ENCODE measurements around the gene ZBP1.

Gene ZBP1

DNA sequence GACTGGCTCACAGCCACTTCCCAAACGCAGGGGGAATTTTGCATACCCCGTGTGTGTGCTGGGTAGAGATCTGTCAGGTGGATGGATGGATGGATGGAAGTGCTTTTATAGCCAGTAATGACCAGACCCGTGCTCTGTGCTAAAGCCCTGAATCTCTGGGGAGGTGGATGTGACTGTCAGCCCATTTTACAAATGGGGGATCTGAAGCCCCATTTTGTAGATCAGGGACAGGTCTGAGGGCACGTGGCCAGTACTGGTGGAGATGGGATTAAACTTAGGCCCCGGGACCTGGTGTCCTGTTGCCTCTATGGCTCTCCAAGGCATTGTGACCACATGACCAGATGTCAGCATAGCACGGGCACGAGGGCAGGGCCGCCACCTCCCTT is 38.2 kb upstream of the ZBP1 start:
- DNase-seq, result no peak

DNA sequence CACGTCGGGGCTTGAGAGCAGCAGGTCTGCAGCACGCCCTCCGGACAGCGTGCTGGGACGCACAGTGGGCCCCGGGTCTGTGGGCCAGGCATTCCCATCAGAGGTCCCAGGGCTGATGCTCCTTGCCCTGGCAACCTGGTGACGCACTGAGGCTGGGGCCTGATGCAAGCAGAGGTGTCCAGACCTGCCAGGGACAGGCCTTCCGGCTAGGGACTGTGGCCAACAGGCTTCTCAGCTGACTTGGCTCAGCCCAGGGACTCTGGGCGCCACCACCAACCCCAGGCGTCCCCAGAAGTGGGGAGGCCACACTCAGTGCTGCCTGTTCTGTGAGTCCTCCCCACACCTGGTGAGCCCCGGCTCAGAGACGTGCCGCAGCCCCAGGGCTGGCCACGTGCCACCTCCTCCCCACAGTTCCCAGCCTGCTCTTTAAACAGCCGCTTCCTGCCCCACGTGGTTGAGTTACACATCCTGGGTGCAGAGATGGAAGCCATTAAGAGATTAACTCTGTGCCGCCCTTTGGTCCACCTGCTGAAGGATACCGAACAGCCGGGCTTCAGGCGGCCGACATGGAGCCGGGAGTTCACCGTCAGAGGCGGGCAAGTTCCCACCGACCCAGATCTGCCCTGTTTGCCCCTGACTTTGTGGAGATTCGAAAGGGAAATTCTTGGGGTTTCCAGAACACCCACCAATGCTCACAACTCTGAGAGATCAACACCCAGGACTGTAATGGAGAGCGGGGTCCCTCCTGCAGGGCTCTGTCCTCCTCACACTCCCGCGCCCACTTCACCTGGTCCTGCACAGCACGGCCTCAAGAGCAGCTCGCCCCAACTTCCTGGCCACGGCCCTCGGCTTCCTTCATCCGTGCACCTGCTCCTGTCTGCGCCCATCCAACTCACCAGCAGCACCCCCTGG is 37.6 kb upstream of the ZBP1 start:
- DNase-seq, result peak; percentile 84

DNA sequence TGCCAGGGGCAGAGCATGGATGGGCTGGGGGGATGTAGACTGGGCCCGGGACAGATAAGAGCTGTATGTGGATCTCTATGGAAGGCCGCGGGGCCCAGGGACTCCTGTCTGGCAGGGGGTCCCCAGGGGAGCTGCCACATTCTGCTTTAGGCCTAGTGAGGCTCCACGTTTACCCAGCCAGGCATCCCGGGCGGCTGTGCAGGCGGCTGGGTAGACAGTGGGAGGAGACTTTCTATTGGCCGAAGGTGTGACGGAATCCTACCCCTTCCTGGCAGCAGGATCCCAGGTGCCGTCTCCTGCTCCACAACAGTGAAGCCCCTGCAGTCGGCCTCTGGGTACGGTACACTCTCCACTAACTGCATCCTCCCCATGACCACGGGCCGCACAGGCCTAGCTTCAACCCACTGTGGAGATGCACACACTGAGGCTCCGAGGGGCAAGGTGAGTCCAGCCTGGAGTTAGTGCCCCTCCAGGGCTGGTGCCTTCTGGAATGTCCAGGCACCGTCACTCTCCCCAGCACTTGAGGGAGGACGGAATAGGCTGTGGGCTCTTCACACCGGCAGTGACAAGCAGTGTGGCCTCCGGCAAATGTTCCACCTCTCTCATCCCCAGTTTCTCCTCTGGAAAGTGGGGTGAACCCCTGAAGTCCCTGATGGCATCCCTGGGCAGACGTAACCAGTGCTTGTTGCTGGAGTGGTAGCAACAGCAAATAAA is 36.8 kb upstream of the ZBP1 start:
- DNase-seq, result no peak

DNA sequence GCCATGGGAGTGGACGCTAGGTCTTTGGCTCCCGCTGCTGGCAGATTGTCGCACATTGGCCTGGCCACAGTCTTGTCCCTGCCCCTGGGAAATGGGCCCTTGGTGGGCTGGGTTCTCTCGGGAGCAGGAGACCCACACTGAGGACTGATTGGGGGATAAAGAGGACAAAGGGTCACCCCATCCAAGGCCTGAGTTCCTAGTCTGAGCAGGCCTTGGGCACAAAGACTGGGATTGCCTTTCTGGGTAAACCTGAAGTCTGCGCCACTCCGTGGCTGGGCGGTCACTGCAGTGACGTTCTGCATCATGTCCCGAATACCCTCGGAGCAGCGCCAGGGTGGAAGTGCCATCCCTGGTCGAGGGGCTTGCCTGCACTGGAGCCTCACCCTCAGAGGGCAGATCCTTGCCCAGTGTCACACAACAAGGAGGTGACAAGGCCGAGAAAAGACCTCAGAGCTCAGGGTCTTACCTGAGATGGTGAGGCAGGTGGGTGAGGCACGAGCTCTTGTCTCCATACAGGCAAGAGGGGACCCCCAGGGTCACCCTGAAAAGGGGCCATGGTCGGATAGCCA is 36.1 kb upstream of the ZBP1 start:
- DNase-seq, result no peak

DNA sequence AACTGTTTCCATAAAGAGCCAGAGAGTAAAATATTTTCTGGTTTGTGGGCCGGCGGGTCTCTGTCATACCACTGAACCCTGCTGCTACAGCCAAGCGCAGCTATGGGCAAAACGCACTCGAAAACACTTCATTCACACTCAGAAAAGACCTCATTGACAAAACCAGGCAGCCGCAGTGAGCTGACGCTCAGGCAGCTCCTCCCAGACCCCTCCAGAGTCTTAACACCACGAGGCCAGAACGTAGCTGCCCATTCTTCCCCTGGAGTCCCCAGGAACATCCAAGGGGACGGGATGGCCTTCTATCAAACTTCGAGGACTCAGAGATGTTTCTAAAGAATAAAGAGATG is 35.6 kb upstream of the ZBP1 start:
- DNase-seq, result no peak

DNA sequence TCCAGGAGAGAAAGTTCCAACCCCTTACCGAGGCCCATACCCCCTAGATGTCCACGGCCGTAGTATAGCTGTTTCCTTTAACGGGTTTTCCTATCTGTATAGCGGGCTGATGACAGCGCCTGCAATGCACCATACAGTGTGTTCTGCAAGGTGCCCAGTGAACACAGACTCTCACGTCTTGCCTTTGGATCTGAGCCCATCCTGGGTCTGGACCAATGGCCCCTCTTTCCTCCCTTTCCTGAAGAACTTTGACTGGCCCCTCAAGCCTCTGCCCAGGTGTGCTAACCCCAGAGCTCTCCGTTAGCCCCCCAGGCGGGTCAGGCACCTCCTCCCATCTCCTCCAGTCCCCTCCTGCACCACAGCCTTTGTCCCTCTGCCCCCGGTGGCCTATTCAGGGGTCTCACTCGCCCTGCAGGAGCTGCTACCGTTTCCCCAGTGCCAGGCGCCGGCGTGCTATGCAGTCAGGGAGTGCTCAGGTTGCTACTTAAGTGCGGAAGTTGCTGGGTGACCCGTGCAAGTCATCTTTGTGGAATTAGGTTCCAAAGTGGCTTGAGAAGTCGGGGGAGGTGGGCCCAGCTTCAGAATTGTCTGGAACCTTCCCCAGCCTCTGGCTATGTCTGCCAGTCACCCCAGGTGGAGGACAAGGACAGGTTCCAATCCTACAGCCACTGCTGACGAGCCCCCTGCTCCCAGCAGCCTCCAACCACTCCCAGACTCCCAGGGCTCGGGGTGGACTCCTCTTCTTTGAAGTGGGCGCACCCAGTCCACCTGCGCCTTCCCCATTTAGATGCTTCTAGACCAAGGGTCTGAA is 35.0 kb upstream of the ZBP1 start:
- no peak for DNase-seq

DNA sequence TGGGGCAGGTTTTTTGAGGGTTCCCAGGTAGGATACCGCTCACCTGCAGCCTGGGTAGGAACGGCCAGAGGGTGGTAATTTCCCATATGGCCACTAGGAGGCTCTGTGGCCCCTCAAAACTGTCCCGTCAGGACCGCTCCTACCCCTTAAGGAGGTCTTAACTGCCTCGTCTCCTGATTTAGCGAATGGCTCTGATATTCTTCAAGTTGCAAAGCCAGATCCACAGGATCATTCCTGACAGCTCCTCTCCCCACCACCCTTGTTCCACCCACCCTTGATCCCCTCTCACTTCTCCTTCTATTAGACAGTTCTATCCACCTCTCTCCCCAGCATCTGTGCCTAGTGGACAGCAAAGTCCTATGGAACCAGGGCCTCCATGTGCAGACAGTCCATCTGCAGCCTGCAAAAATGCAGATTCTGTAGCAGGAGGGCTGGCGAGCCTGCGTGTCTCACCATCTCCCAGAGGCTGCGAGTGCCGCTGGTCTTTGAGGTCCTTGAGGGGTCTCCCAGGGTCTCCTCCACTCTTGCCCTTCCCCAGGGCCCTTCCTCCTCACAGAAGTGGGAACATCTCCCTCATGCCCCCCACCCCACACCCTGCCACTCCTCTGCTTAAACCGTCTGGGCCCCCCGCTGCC is 34.3 kb upstream of the ZBP1 start:
- DNase-seq, result peak; percentile 22

DNA sequence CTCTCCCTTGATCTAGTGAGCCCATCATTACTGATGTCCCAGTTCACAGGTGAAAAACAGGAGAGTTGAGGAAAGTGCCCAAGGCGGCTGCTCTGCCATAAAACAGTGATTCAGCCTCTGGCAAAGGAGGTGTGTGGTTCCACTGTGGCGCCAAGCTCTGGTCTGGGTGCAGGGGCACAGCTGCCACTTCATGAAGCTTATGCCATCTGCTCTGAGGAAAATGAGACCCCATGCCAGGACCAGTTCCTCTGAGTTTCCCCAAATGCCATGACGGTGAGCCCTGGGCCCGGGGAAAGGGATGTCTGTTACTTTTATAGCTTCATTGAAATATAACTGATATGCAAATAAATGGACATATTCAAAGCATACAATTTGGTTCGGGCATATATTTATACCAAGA is 33.7 kb upstream of the ZBP1 start:
- DNase-seq, result no peak

DNA sequence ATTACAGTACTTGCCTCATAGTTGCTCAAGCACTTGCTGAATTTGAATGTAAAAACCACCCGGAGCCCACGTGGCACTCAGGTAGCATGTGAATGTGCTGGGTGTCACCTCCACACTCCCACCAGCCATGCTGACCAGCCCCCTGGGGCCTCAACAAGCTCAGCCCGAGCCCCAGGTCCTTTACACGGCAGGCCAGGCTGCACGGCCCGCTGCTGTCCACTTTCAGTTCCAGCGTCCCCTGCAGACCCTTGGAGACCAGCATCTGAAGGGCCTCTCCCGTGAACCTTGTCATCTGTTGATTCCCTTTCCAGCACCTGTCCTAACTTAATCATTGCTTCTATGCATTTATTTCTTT is 33.3 kb upstream of the ZBP1 start:
- no peak for DNase-seq

DNA sequence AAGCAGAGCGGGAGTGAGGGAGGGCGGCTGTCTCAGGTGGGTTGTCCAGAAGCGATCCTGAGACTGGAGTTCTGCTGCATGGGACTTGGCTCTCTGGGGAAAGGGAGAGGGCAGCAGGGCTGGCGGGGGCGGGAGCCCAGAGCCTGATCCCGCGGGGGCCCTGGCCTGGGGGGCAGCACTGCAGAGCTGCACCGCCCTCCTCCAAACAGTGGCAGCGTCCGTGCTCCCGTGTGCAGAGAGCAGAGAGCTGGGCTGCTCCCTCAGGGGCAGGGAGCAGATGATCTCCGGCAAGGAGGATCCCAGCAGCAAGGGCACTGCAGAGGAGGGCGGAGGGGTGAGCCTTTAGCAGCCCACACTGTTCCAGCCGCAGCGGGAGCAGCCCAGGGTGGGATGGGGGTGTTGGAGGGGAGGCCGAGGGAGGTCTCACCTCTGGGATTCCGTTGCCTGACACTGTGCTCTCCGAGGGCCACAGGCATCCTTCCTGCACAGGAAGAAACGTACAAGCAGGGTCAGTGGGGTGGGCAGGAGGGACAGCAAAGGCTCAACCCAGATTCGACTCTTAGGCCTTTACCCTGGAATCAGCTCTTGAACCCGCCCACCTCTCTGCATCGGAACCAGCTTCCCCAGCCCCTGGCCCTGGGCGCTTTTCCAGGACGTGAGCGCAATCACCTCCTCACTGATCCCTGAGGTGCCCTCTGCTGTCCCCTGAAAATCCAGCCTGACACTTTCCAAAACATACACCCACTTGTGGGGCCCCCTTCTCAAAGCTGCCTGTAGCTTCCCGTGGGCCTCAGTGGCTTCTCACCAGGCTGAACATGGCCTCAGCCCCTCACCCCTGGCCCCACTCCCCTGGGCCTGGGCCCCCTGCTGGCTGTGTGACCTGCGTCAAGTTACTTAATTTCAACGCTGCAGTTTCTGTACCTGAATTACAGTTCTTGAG is 32.6 kb upstream of the ZBP1 start:
- no peak for DNase-seq

DNA sequence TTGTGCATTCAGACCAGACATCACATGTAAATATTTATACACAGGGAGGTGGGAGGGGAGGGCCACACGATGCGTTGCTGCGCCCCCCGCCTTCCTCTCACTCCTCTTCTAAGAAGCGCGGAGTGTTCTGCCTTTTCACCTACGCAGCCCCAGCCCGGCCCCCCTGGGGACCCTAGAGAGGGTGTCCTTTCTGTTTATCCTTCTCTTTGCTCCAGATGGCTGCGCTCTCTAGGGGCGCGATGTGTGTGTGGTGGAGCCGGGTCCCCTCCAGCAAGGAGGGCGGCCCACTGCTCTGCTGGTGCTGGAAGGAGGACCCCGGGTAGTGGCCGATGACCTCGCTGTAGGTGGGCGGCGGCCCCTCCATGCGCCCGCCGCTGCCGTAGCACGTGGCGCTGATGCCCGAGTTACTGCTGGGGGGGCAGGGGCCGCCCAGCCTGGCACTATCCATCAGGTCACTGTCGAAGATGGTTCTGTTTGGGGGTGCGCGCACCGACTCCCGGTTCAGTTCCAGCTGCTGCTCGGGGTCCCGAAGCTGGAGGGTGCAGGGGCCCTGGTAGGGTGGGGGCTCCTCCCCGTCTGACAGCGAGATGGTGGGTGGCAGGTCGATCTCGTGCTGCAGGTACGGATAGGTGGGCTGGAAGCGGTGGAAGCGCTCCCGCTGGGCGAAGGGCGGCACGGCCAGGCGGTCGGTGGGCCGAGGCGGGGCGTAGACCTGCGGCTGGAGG is 31.8 kb upstream of the ZBP1 start:
- no peak for DNase-seq

DNA sequence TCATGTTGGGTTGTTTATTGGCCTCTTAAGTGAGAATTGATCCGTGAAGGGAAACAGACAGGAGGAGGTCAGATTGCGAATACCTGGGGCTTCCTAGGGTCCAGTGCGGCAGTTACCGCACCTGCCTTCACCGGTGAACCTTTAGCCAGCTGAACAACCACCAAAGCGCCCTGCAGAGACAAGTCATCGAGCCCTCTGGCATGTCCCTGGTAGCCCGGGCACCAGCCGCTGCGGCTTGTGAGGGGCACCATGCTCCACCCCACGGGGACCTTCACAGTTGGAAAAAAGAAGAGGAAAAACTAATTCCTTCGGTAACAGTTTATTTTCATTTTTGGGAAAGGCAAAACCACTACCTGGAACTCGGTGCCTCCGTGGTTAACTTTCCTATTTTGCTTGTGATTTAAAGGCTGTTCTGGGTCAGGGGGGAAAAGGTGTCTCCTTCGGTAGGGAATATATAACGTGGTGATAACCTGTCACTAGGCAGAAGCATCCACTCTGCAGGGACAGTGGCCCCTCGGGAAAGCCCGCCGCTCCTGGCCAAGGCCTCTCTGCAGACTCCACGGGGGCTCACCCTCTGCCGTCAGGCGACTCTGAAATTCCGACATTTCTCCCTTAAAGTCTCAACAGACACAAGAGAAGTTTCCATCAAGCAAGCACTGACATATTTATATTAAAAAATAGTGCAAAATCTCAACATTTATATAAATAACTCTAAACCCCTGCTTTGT is 30.7 kb upstream of the ZBP1 start:
- DNase-seq, result no peak

DNA sequence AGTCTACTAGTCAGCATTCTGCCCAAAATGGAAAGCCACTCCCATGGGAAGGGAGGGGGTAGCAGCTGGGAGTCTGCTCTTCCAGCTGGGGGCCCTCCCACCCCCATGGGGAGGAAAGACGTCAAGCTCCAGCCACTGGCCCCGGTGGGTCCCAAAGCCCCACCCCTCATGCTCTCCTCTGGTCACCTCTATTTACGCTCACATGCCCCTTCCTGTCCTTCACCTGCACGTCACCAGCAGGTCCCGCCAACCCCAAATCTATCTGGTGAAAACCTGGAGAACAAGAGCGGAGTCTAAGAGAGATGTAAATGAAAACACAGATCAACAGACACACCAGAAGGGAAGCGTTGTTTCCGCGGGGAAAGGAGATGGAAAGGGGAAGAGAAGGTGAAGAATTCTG is 30.0 kb upstream of the ZBP1 start:
- no peak for DNase-seq

DNA sequence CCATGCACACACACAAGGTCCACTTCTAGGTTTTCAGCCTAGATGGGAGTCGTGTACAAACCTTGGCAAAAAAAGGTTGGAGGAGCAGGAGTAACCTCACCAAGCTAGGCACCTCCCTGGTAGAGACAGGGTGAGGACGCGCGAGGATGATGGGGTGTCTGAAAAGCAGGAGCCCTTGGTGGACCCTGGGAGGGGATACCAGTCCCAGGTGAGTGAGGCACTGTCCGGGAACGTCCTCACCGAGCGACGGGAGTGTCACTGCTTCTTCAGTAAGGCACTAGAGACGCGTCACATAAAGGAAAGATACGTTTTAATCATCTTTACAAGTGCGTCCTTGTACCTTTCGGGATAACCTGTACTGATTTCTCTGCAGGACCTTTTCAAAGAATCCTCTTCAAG is 29.4 kb upstream of the ZBP1 start:
- no peak for DNase-seq

DNA sequence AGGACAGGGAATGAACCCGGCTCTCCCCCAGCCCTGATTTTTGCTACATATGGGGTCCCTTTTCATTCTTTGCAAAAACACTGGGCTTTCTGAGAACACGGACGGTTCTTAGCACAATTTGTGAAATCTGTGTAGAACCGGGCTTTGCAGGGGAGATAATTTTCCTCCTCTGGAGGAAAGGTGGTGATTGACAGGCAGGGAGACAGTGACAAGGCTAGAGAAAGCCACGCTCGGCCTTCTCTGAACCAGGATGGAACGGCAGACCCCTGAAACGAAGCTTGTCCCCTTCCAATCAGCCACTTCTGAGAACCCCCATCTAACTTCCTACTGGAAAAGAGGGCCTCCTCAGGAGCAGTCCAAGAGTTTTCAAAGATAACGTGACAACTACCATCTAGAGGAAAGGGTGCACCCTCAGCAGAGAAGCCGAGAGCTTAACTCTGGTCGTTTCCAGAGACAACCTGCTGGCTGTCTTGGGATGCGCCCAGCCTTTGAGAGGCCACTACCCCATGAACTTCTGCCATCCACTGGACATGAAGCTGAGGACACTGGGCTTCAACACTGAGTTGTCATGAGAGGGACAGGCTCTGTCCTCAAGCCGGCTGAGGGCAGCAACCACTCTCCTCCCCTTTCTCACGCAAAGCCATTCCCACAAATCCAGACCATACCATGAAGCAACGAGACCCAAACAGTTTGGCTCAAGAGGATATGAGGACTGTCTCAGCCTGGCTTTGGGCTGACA is 28.8 kb upstream of the ZBP1 start:
- no peak for DNase-seq

DNA sequence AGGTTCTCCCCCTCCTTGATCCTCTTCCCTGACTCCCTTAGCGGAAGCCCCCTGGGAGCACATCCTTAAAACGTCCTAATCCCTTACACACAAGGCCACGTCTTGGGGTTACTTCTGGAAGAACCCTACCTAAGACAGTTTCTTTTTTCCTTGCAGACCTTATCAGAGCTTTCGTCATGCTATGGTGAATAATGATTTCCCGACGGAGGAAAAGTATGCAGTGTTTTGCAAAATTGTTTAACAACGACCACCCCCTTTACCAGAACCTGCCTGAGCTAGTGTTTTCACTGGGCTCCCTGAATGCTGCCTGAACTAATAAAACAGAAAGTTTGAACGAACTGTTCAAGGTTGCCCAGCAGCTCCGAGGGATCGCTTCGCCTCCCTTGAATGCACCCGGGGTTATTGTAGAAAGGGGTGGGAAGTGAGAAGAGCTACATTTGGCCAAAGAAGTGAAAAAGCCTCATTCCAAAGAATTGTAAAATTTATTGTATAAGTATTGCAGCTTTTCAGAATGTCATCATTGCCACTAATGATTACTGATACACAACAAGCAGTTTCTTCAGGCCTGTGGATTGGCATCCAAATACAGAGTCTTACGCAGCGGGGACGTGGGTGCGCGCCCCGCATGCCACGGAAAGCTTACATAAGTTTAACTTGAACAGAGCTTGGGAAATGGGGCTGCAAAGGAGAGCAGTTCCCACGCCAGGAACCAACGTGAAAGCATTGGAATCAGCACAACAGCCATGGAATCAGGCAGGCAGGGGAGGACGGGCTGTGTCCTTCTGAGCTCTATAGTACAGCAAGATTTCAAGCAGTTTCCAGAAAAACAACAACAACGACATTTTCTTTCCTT is 27.9 kb upstream of the ZBP1 start:
- no peak for DNase-seq

DNA sequence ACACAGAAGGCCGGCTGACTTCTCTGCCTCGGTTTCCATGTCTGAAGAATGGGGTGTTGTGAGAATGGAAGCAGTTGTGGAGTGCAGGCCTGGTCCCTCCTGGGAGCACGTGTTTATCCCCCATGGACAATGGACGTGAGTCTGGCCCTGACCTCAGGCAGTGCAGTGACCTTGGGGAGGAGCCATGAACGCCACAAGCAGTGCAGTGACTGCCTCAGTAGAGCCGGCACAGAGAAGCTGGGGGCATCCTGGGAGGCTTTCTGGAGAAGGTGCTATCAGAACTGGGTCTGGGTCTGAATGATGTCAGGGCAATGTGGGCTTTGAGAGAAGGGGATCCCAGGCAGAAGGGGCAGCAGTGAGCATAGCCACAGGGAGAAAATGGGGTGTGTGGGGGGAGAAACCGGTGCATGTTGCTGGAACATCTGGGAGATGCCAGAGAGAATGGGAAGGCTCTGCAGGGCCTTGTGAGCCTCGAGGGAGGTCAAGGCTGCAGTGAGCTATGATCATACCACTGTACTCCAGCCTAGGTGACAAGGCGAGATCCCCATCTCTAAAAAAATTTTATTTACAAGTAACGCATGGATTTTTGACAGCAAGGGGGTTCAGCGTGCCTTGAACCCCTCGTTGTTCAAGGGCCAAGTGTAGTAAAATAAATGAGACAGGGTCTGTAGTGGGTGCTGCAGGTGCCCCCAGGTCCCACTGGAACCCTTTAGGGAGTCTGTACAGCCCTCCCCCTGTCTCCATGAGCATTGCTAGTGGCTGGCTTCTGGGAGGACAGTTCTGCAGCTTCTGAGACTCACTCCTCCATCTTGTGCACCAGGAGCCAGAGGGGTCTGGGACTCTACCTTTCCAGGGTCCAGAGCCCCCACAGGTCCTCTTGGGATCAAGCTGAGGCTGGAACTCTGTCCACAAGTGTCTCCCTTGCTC is 27.0 kb upstream of the ZBP1 start:
- DNase-seq, result no peak

DNA sequence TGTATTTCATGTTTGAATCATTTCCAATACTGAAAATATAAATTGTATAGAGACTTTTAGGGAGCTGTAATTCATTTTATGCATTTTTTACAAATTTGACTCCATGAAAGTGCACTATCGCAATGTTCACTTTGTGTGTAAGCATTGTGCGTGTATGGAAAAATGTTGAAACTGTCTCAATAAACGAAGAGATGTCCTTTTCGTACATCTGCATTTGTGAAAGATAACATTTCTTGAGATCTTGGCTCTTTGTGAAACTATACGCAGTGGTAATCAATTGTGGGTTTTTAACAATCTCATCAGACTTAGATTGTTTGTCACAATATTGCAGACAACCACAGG is 18.6 kb upstream of the ZBP1 start:
- DNase-seq, result no peak

All from NCI-H1105 (cell line).